Esophagus (tissue), 2 donors: ENCODE results near the gene TEX28. TPM values are rescaled to one million over a fixed set of nuclear protein-coding genes. Genes with fewer than 3 reads are reported as not detected.

Experiments
- H3K27ac ChIP-seq, 2 donors: one replicate each; pipeline ENCODE4 v1.5.1; 2013; ENCODE audit warnings: low read depth in 2 of 2, mild to moderate bottlenecking in 2 of 2, inconsistent platforms in 1 of 2, low read length in 1 of 2, moderate library complexity in 1 of 2
- H3K27me3 ChIP-seq, 2 donors: one replicate each; pipeline ENCODE4 v1.6.1; 2013; ENCODE audit warnings: low read length in 2 of 2, control low read depth in 1 of 2, mild to moderate bottlenecking in 1 of 2; ENCODE audit not compliant: insufficient read depth in 2 of 2, control insufficient read depth in 1 of 2
- H3K36me3 ChIP-seq, 2 donors: one replicate each; pipeline ENCODE4 v1.6.1; 2013; ENCODE audit warnings: low read length in 1 of 2; ENCODE audit not compliant: control insufficient read depth in 2 of 2, insufficient read depth in 2 of 2
- H3K4me1 ChIP-seq, 2 donors: one replicate each; pipeline ENCODE4 v1.6.1; 2013; ENCODE audit warnings: low read length in 1 of 2; ENCODE audit not compliant: control insufficient read depth in 2 of 2, insufficient read depth in 2 of 2
- H3K4me3 ChIP-seq, 2 donors: one replicate each; pipeline ENCODE4 v1.5.1; 2013; ENCODE audit warnings: low read length in 2 of 2, mild to moderate bottlenecking in 2 of 2, low read depth in 1 of 2, moderate library complexity in 1 of 2
- H3K9me3 ChIP-seq, 2 donors: one replicate each; pipeline ENCODE4 v1.6.1; 2013; ENCODE audit warnings: mild to moderate bottlenecking in 2 of 2, low read depth in 1 of 2, low read length in 1 of 2, moderate library complexity in 1 of 2; ENCODE audit not compliant: control insufficient read depth in 2 of 2, insufficient read depth in 1 of 2
- WGBS, 2 donors: extraction: QIAGEN DNeasy Blood & Tissue Kit; methylation state at CpG; one replicate each; pipeline ENCODE4 v1.1.7; 2013; 5-methylcytosine and 5-hydroxymethylcytosine counted together
- polyA plus RNA-seq, 2 donors: library from polyadenylated mRNA; stranded (reverse); fragments of 200-250 nt; gene quantifications; one replicate each; pipeline ENCODE4 v1.2.3, GENCODE V29; 2013
- donor health status: healthy with polysubstance abuse.
- donor health status: Bipolar disorder and iron deficiency.

Gene TEX28
- polyA plus RNA-seq, 2 donors: not detected

DNA sequence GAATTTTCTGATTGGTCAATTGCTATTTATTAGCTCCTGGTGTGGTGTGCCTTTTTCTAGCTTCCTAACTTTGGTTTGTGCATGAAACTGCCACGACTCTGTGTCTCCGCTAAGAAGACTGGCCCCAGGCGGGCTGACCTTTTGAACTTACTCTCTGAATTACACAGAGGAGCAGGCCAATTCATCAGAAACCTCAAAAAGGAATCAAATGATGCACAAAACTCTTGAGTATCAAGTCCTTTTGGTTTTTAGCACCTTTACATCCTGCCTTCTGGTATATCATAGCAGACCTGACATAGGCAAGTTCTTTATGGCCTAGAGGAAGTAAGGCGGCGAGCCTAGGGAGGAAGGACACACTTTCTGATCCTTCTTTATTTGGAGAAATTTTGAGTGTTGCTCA, 18.2 kb upstream of the TEX28 start:
- H3K4me3 ChIP-seq: no peak overlapping the region
- H3K27me3 ChIP-seq: no peaks in the 10 kb centered on the region
- no peaks in the 10 kb centered on the region for H3K36me3 ChIP-seq
- H3K4me1 ChIP-seq: no peaks in the 10 kb centered on the region
- 74 to 79% methylated on average over 5 of the region's 5 CpGs for WGBS, 2 donors
- H3K9me3 ChIP-seq: peaks cover 0 to 2% of the 10 kb centered on the region in 2 donors
- H3K27ac ChIP-seq: no peak overlapping the region

DNA sequence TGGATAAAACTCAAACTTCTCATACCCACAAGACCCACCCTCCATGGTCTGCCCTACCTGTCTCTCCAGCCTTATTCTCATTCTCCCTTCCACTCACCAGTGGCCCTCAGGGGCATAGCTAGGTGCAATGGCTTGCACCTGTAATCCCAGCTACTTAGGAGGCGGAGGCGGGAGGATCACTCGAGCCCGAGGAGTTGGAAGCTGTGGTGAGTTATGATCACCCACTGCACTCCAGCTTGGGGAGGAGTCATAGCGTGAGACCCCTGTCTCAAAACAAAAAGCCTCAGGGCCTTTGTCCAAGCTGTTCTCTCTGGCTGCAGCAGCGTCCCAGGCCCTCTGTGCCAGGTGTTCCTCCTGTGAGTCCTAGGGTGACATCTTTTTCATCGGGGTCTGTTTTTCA, 17.2 kb upstream of the TEX28 start:
- Histone ChIP-seq H3K36me3 (no peaks in the 10 kb centered on the region), H3K27me3 (peaks cover 0 to 3% of the 10 kb centered on the region in 2 donors), H3K9me3 (peaks cover 0 to 2% of the 10 kb centered on the region in 2 donors), H3K4me1 (no peaks in the 10 kb centered on the region), H3K4me3 (no peak overlapping the region), H3K27ac (no peak overlapping the region)
- 80 to 90% methylated on average over 7 of the region's 7 CpGs for WGBS, 2 donors

DNA sequence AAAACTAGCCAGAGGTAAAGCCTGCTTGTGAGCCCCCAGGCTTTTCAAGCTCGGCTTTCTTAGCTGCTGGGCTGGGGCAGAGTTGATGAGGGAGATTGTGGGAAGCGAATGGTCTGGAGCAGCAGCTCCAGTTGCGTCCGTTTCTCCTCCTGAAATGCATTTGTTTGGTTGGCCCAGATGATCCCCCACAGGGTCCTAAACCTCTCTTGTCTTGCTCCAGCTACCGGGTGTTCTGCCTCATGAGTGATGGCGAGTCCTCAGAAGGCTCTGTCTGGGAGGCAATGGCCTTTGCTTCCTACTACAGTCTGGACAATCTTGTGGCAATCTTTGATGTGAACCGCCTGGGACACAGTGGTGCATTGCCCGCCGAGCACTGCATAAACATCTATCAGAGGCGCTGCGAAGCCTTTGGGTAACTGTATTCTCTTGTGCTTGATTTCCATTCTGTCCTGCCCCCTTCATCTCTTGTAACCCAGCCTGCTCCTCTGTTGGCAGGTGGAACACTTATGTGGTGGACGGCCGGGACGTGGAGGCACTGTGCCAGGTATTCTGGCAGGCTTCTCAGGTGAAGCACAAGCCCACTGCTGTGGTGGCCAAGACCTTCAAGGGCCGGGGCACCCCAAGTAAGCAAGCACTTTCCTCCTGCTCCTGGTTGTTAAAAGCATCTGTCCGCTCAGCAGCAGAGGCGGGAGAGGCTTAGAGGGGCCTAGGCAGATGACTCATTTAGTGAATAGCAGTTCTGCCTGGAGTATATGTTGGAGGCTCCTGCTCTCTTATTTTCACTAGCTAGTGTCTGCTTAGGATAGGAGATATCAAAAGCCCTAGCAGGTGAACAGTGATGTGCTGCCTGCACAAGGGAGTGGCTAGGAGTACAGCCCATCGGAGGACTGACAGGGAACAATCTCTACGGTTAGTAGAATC, 16.0 kb upstream of the TEX28 start:
- Histone ChIP-seq H3K27me3 (peaks cover 0 to 4% of the 10 kb centered on the region in 2 donors), H3K4me3 (no peak overlapping the region)
- 79% methylated on average over 19 of the region's 19 CpGs for WGBS, 2 donors

DNA sequence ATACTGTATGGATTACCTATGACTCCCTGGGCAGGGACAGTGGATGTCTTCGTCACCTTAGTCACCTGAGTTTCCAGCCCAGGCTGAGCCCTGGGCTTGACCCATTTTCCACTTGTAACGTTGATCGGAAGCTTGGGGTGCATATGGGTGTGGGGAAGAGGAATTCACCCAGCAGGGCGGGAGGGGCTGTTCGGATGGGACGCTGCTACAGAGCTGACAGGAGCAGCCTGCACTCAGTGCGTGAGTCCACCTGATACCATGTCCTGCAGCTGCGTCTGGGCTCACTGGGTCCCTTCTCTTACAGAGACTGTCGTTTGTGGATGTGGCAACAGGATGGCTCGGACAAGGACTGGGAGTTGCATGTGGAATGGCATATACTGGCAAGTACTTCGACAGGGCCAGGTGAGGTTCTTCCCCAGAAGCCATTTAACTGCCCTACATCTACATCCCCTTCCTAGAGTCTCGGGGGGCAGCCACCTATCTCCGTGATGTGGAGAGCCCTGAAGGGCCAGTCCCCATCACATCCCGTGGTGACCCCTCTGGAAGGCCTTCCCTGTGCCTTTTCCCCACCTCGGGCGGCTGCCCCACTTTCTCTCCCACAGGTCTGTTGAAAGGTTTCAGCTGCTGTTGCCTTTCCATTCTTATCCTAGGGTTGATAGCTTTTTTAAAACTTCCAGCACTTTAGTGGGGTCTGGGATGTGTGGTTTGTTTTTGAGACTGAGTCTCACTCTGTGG, 14.3 kb upstream of the TEX28 start:
- H3K27me3 ChIP-seq: peaks cover 0 to 8% of the 10 kb centered on the region in 2 donors

More for the DNA sequence above, 16.0 kb upstream of the TEX28 start:
- Histone ChIP-seq H3K4me1 (no peaks in the 10 kb centered on the region), H3K9me3 (peaks cover 0 to 2% of the 10 kb centered on the region in 2 donors), H3K36me3 (no peaks in the 10 kb centered on the region), H3K27ac (no peak overlapping the region)

DNA sequence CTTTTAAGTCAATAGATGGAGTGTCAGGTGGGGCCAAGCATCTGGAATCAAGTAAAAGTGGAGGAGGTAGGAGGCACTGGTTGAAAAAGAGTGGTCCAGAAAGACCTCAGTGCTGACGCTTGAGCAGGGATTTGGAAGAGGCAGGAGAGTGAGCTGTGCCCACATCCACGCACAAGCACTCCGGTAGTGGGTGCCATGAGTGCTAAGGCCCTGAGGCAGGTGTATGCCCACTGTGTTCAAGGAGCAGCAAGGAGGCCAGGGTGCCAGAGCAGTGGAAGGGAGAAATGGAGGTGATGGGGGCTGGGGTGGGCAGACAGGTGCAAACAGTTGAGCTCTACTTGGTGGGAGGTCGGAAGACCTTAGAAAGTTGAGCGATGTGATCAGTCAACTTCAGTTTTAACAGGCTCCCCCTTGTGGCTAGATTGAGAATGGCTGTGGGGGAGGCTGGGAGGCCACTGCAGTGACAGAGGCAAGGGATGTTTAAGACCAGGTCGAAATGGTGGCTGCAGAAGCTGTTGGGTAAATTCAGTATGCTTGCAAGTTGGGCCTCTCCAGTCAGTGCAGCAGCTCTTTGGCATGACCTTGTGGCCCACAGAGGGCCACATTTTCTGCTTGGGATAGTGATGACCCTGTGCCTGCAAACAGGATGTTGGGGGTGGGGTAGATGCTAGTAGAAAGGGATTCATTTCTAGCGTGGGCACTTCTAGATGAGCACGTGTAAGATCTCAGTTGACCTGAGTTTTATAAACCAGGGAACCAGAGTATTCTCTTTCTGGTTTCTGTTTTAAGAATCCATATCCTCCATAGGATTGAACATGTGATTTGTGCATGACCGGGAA, 13.4 kb upstream of the TEX28 start:
- Histone ChIP-seq H3K4me3 (no peak overlapping the region), H3K36me3 (no peaks in the 10 kb centered on the region), H3K9me3 (peaks cover 0 to 2% of the 10 kb centered on the region in 2 donors), H3K4me1 (no peaks in the 10 kb centered on the region), H3K27me3 (peaks cover 0 to 8% of the 10 kb centered on the region in 2 donors), H3K27ac (no peak overlapping the region)
- WGBS, 2 donors: 49 to 55% methylated on average over 9 of the region's 9 CpGs

More for the DNA sequence above, 14.3 kb upstream of the TEX28 start:
- no peak overlapping the region for H3K27ac ChIP-seq
- WGBS, 2 donors: 79 to 87% methylated on average over 16 of the region's 16 CpGs
- no peak overlapping the region for H3K4me3 ChIP-seq
- peaks cover 0 to 2% of the 10 kb centered on the region in 2 donors for H3K9me3 ChIP-seq
- no peaks in the 10 kb centered on the region for H3K36me3 ChIP-seq
- no peaks in the 10 kb centered on the region for H3K4me1 ChIP-seq

DNA sequence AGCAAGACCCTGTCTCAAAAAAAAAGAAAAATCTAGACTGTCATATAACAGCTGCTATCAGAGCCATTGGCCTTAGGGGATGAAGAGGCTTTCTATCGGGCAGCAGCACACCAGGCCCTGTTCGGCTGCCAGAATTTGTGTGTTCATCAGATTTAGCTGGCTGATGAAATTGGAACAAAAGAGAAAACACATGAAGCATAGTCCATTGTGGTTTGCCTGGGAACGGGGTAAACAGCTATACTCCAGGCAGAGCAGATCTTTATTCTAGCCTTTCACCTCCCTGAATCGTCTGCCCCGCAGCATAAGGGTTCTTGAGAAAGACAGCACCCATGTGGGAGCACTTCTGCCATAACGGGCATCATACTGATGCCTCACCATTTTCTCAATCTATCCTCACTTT, 12.3 kb upstream of the TEX28 start:
- Histone ChIP-seq H3K4me3 (no peak overlapping the region), H3K4me1 (no peaks in the 10 kb centered on the region), H3K27me3 (peaks cover 0 to 8% of the 10 kb centered on the region in 2 donors), H3K27ac (no peak overlapping the region), H3K36me3 (no peaks in the 10 kb centered on the region), H3K9me3 (peaks cover 0 to 2% of the 10 kb centered on the region in 2 donors)
- WGBS, 2 donors: 85 to 87% methylated on average over 6 of the region's 6 CpGs

DNA sequence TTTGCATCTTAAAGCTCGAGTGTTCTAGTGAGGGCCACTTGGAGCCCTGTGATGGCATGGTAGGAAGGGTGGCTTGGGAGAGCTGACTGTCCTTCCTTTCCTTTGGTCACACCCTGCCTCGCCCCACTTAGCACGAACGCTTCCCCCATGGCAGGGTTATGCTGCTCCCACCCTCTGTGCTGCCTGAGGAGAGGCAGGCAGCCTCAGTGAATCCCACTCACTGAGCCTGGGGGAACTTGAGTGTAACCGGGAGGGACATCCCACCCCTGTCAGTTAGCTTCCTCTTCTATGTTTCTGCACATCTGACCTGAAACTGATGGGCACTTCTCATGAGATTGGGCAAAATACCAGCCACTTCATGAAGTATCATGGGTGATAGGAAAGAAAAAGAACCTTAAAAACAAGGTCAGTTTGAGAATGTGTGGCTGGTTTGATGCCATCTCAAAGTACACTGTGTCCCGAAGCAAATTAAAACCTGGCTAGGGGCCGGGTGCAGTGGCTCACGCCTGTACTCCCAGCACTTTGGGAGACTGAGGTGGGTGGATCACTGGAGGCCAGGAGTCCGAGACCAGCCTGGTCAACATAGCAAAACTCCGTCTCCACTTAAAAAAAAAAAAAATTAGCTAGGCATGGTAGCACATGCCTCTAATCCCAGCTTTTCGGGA, 10.7 kb upstream of the TEX28 start:
- WGBS, 2 donors: 77 to 86% methylated on average over 11 of the region's 11 CpGs
- Histone ChIP-seq H3K4me3 (no peak overlapping the region), H3K27ac (no peak overlapping the region), H3K27me3 (peaks cover 0 to 8% of the 10 kb centered on the region in 2 donors), H3K36me3 (no peaks in the 10 kb centered on the region), H3K4me1 (no peaks in the 10 kb centered on the region), H3K9me3 (no peaks in the 10 kb centered on the region)

DNA sequence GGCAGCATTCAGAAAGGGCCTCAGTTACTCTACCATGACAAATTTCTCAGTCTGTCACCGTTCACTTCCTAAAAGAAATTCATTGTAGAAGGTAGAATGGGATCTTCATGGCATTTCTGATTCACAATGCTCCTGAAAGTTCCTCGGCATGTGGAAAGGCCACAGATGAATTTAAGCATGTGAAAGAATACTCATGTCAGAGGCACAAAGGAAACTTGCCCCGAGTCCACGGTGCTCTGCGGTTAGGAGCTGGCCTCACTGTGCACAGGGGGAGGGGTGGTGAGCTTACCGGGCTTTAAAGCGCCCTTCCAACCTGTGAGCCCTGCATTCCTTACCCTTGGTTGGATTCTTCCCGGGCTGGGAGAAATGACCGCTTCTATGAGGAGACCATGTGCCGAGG, 9.9 kb upstream of the TEX28 start:
- no peaks in the 10 kb centered on the region for H3K9me3 ChIP-seq
- peaks cover 0 to 8% of the 10 kb centered on the region in 2 donors for H3K27me3 ChIP-seq
- H3K4me1 ChIP-seq: no peaks in the 10 kb centered on the region
- no peak overlapping the region for H3K4me3 ChIP-seq
- H3K27ac ChIP-seq: no peak overlapping the region
- WGBS, 2 donors: 81 to 86% methylated on average over 10 of the region's 10 CpGs
- H3K36me3 ChIP-seq: no peaks in the 10 kb centered on the region

DNA sequence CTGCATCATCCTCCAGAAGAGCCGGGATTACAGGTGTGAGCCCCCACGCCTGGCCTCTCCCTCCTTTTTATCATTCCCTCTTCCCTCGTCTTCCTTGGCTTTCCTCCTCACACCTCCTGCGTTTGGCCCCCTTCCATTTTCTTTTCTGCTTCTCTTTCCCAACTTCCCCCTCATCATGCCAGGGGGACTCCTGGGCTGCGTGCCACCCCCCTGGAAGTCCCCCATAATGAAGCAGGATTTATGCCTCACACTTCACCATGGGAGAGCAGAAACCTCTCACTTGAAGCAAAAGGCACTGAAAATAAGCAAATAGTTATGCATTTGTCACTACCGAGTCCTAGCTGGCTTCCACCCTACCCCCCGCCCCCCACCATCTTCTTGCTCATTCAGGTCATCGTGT, 8.6 kb upstream of the TEX28 start:
- no peaks in the 10 kb centered on the region for H3K36me3 ChIP-seq
- no peaks in the 10 kb centered on the region for H3K4me1 ChIP-seq
- no peak overlapping the region for H3K27ac ChIP-seq
- H3K4me3 ChIP-seq: no peak overlapping the region
- H3K9me3 ChIP-seq: no peaks in the 10 kb centered on the region
- WGBS, 2 donors: 73 to 74% methylated on average over 8 of the region's 8 CpGs
- peaks cover 0 to 8% of the 10 kb centered on the region in 2 donors for H3K27me3 ChIP-seq
